HL-60 (cell line): ENCODE data around the gene ITPRIPL2.

ENCODE experiments used
- DNase-seq, 2 experiments: peaks; one replicate each; pipeline ENCODE4 v3.0.0-alpha.2; 2010 to 2020; ENCODE audit warnings: low read depth in 1 of 2, low spot score in 1 of 2
- H3K27ac ChIP-seq: fragments of 250-450 bp; sonication (Bioruptor Pico); replicated peaks from 2 replicates; pipeline ENCODE4 v1.5.1; 2020; ENCODE audit warnings: mild to moderate bottlenecking, moderate library complexity
- H3K27me3 ChIP-seq: fragments of 250-450 bp; sonication (Bioruptor Pico); 2 replicates; pipeline ENCODE4 v1.5.1; 2021; ENCODE audit warnings: mild to moderate bottlenecking, moderate library complexity; ENCODE audit not compliant: insufficient read depth, poor library complexity, severe bottlenecking
- H3K4me3 ChIP-seq: replicated peaks from 2 replicates; pipeline ENCODE4 v1.5.1; 2011; ENCODE audit warnings: mild to moderate bottlenecking, control low read depth, low read length; ENCODE audit not compliant: insufficient read depth
- GABPA ChIP-seq: IDR thresholded peaks from 2 replicates; pipeline ENCODE4 v1.6.1; 2012; ENCODE audit warnings: low read depth
- POLR2AphosphoS5 ChIP-seq: IDR thresholded peaks from 2 replicates; pipeline ENCODE4 v1.6.1; 2012; ENCODE audit warnings: low read depth
- REST ChIP-seq: IDR thresholded peaks from 2 replicates; pipeline ENCODE4 v1.6.1; 2012; ENCODE audit warnings: low read depth; ENCODE audit not compliant: insufficient replicate concordance
- SPI1 ChIP-seq: IDR thresholded peaks from 2 replicates; pipeline ENCODE4 v1.6.1; 2012; ENCODE audit warnings: low read depth, mild to moderate bottlenecking, borderline replicate concordance
- TF ChIP-seq, protein P1 (sequence below): IDR thresholded peaks from one replicate; pipeline ENCODE4 v1.5.1; 2011; ENCODE audit warnings: low read length, control low read depth, inconsistent platforms; ENCODE audit not compliant: insufficient read depth

ITPRIPL2 gene

GRCh38 chr16:19127205-19127604, 13.4 kb downstream of the ITPRIPL2 start:
- no peak for DNase-seq
- H3K4me3 ChIP-seq, result no peak overlapping the region
- no peak overlapping the region for H3K27ac ChIP-seq
- TF ChIP-seq, protein P1, sequence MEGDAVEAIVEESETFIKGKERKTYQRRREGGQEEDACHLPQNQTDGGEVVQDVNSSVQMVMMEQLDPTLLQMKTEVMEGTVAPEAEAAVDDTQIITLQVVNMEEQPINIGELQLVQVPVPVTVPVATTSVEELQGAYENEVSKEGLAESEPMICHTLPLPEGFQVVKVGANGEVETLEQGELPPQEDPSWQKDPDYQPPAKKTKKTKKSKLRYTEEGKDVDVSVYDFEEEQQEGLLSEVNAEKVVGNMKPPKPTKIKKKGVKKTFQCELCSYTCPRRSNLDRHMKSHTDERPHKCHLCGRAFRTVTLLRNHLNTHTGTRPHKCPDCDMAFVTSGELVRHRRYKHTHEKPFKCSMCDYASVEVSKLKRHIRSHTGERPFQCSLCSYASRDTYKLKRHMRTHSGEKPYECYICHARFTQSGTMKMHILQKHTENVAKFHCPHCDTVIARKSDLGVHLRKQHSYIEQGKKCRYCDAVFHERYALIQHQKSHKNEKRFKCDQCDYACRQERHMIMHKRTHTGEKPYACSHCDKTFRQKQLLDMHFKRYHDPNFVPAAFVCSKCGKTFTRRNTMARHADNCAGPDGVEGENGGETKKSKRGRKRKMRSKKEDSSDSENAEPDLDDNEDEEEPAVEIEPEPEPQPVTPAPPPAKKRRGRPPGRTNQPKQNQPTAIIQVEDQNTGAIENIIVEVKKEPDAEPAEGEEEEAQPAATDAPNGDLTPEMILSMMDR, result no peak
- TF ChIP-seq POLR2AphosphoS5 (no peak), SPI1 (no peak), REST (no peak), GABPA (no peak)
- H3K27me3 ChIP-seq, result no peaks in the 10 kb centered on the region

DNA sequence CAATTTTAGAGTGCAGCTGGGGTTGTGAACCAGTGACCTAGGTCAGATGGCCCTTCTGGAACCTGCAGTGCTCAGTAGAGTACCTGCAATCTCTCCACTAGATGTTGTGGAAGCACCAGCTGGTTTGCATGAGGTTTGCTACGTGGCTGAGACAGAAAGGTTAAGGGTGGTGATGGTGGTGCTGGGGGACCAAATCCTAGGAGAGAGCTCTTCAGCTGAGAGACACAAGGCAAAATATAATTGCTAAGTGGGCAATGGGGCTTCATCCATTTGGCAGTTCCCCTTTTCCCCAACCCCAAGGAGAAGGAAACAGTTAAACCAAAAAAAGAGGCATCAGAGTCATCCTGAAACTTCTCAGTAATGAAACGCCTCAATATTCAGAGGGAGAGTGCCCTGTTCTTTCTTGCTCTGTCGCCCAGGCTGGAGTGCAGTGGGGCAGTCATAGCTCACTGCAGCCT, 13.9 kb downstream of the ITPRIPL2 start:
- DNase-seq, result no peak
- Histone ChIP-seq H3K27me3 (no peaks in the 10 kb centered on the region), H3K4me3 (no peak overlapping the region), H3K27ac (no peak overlapping the region)
- TF ChIP-seq, protein P1, result no peak
- peak; percentile 76 for TF ChIP-seq SPI1
- no peak for TF ChIP-seq GABPA
- TF ChIP-seq REST, result no peak
- TF ChIP-seq POLR2AphosphoS5, result no peak

- no peak overlapping the region for H3K27ac ChIP-seq
Measured at GRCh38 chr16:19128454-19129200, 14.9 kb downstream of the ITPRIPL2 start.

More at GRCh38 chr16:19128454-19129200, 14.9 kb downstream of the ITPRIPL2 start:
- Histone ChIP-seq H3K4me3 (no peak overlapping the region), H3K27me3 (no peaks in the 10 kb centered on the region)
- DNase-seq, result no peak
- TF ChIP-seq SPI1 (no peak), GABPA (no peak), POLR2AphosphoS5 (no peak), REST (no peak)
- TF ChIP-seq, protein P1, result no peak
